Measurements from ENCODE around the gene TMEM82.

Gene TMEM82

GRCh38 chr1:15748690-15749398, 6.5 kb downstream of the TMEM82 start:
- H3K4me3 ChIP-seq (replicated peaks; ENCODE audit: low read depth, low read length) = no peak overlapping the region
- TF ChIP-seq CTCF (IDR thresholded peaks at IDR 0.05; ENCODE audit: low read length, missing control alignments) = no peak
- DNase-seq (ENCODE audit: low read depth) = no peak

DNA sequence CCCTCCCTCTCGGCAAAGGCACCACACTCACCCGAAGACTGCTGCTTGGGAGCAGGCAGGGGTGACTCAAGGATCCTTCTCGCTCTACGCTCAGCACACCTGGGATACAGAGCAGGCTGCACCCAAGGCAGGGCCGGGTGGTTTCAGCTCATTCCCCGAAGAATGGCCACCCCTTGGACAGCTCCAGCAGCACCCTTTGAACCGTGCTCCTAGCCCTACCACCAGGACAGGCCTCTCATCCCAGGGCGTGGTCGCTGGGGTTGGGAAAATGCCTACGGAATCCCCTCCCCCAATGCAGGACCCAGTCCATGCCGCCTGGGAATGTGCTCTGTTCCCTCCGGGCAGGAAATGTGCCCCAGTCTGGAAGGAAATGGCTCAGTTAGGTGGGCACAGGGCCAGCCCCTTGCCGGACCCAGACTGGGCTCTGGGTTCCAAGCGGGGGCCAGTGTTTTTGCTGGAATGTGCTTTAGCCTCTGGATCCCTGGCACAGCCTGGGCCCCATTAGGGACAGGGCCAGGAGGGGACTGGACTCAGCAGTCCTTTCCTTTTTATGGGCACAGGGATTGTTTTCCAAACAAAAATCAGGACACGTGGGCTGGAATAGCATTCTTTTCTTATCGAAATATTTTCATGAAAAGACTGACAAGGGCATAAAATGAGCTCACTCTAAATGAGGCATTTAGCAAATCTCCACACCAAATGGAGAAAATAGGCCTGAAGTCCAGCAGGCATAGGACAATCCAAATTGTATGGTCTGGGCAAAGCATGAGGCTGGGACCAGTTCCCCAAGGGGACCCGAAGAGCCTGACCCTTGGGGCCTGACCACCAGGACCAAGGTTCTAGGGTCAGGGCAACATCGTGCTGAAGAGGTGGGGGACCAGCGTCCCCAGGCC, 7.3 kb downstream of the TMEM82 start:
- H3K4me3 ChIP-seq (replicated peaks; ENCODE audit: low read depth, low read length) = peak overlapping the region; percentile 3
- DNase-seq (ENCODE audit: low read depth) = peak; percentile 75
- TF ChIP-seq CTCF (IDR thresholded peaks at IDR 0.05; ENCODE audit: low read length, missing control alignments) = no peak

DNA sequence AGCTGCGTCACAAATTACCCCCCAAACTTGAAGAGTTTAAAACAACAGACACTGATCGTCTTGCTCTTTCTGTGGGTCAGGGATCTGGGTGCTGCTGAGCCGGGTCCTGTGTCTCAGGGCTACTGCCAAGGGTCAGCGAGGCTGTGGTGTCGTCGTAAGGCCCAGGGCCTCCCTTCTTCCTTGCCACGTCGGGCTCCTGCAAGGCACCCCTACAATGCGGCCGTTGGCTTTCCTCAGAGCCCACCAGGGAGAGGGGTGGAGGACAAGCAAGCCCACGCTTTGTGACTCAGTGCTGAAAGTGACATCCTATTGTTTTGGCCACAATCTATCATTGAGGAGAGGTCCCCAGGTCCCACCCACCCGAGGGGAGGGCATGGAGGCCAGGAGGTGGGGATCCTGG, 8.6 kb downstream of the TMEM82 start:
- no peak for TF ChIP-seq CTCF (IDR thresholded peaks at IDR 0.05; ENCODE audit: low read length, missing control alignments)
- no peak for DNase-seq (ENCODE audit: low read depth)
- no peak overlapping the region for H3K4me3 ChIP-seq (replicated peaks; ENCODE audit: low read depth, low read length)

- no peak for DNase-seq (ENCODE audit: low read depth)
- H3K4me3 ChIP-seq (replicated peaks; ENCODE audit: low read depth, low read length) = no peak overlapping the region
Measured at GRCh38 chr1:15751717-15752116, 9.4 kb downstream of the TMEM82 start.

DNA sequence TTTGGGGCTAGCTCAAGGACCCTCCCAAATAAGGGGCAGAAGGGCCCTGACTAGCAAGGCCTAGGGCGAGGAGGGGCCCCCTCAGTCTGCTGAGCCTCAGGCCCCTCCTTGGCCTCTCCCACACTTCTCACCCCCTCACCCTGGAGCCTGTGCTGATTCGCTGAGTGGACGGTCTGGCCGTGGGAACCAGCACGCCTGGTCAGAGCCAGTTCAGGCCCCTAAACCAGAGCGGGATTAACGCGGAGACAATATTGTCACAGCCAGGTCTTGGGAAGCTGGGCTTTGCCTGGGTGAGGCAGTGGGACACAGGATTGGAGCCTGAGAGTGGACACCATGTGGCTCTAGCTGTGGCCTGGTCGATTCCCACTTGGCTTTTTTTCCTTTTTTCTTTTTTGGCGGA, 11.5 kb downstream of the TMEM82 start:
- H3K4me3 ChIP-seq (replicated peaks; ENCODE audit: low read depth, low read length) = no peak overlapping the region
- TF ChIP-seq CTCF (IDR thresholded peaks at IDR 0.05; ENCODE audit: low read length, missing control alignments) = no peak
- no peak for DNase-seq (ENCODE audit: low read depth)

More at GRCh38 chr1:15751717-15752116, 9.4 kb downstream of the TMEM82 start:
- no peak for TF ChIP-seq CTCF (IDR thresholded peaks at IDR 0.05; ENCODE audit: low read length, missing control alignments)

- no peak for DNase-seq (ENCODE audit: low read depth)
- no peak overlapping the region for H3K4me3 ChIP-seq (replicated peaks; ENCODE audit: low read depth, low read length)
Measured at GRCh38 chr1:15755021-15755645, 12.8 kb downstream of the TMEM82 start.

More at GRCh38 chr1:15755021-15755645, 12.8 kb downstream of the TMEM82 start:
- no peak for TF ChIP-seq CTCF (IDR thresholded peaks at IDR 0.05; ENCODE audit: low read length, missing control alignments)
